Caco-2 (cell line): ENCODE measurements around the gene FAM174B. TPM values are rescaled to one million over a fixed set of nuclear protein-coding genes. Genes with fewer than 3 reads are reported as not detected.

ENCODE experiments used
- BruUV-seq: library from RNA; stranded (reverse); fragments of 400-500 nt; replicated peaks from 2 replicates; lab custom pipeline; 2021; lab: Mats Ljungman, UMichigan
- CTCF ChIA-PET: fragments of 300-600 bp; sonication (Branson Sonifier 250); formaldehyde crosslinking; loops from one replicate; lab custom pipeline; 2022; ENCODE audit warnings: antibody characterized with exemption; lab: Charles Lee
- POLR2A ChIA-PET: fragments of 300-600 bp; sonication (Branson Sonifier 250); formaldehyde crosslinking; loops from one replicate; lab custom pipeline; 2022; ENCODE audit warnings: antibody characterized with exemption; lab: Charles Lee
- DNase-seq, 2 experiments: peaks; one replicate each; pipeline versions ENCODE4 v3.0.0 to v3.0.0-alpha.2; 2020 to 2022
- H3K27me3 ChIP-seq: replicated peaks from 2 replicates; pipeline ENCODE4 v1.6.0; 2011; ENCODE audit warnings: low read length; ENCODE audit not compliant: control insufficient read depth, insufficient read depth
- H3K36me3 ChIP-seq: 2 replicates; pipeline ENCODE4 v1.5.1; 2011; ENCODE audit warnings: low read length; ENCODE audit not compliant: control insufficient read depth, insufficient read depth
- H3K4me1 ChIP-seq: fragments of 250-450 bp; sonication (Bioruptor Pico); 2 replicates; pipeline ENCODE4 v1.5.1; 2020; ENCODE audit warnings: mild to moderate bottlenecking
- H3K4me3 ChIP-seq: 2 replicates; pipeline ENCODE4 v1.5.1; 2011; ENCODE audit warnings: low read depth, mild to moderate bottlenecking, control low read depth, low read length
- H3K9me3 ChIP-seq: fragments of 250-450 bp; sonication (Bioruptor Pico); 2 replicates; pipeline ENCODE4 v1.5.1; 2020; ENCODE audit warnings: mild to moderate bottlenecking, moderate library complexity
- H3K27ac Mint-ChIP-seq: one replicate; pipeline ENCODE4 v1.8.0; 2022; ENCODE audit warnings: mixed read lengths; ENCODE audit not compliant: unreplicated experiment
- H3K27me3 Mint-ChIP-seq: one replicate; pipeline ENCODE4 v1.8.0; 2022; ENCODE audit warnings: mixed read lengths; ENCODE audit not compliant: insufficient read depth, unreplicated experiment
- H3K36me3 Mint-ChIP-seq: one replicate; pipeline ENCODE4 v1.8.0; 2022; ENCODE audit warnings: mild to moderate bottlenecking, mixed read lengths; ENCODE audit not compliant: insufficient read depth, unreplicated experiment
- H3K4me1 Mint-ChIP-seq: one replicate; pipeline ENCODE4 v1.8.0; 2022; ENCODE audit warnings: low read depth, mixed read lengths; ENCODE audit not compliant: unreplicated experiment
- H3K4me3 Mint-ChIP-seq: one replicate; pipeline ENCODE4 v1.8.0; 2022; ENCODE audit warnings: mild to moderate bottlenecking, moderate library complexity, mixed read lengths; ENCODE audit not compliant: unreplicated experiment
- H3K9me3 Mint-ChIP-seq: one replicate; pipeline ENCODE4 v1.8.0; 2022; ENCODE audit warnings: mixed read lengths; ENCODE audit not compliant: unreplicated experiment
- intact Hi-C: fragments of 100-400 bp; cut with micrococcal nuclease; formaldehyde crosslinking; loops from one replicate; pipeline ENCODE4 v1.10.0; 2022; ENCODE audit not compliant: unreplicated experiment
- total RNA-seq: library from RNA; stranded (reverse); gene quantifications from 2 replicates; pipeline ENCODE4 v1.2.3, GENCODE V29; 2022
- TF ChIP-seq, protein P1 (sequence below), 2 experiments: fragments of 200-600 bp in 1 of 2; IDR thresholded peaks; 1 replicate in 1 of 2; 2 replicates in 1 of 2; pipeline versions ENCODE4 v1.5.1 to v1.8.0; 2011 to 2022; ENCODE audit warnings: antibody characterized with exemption in 1 of 2, control low read depth in 1 of 2, inconsistent platforms in 1 of 2, low read depth in 1 of 2, low read length in 1 of 2, mild to moderate bottlenecking in 1 of 2, moderate library complexity in 1 of 2; ENCODE audit not compliant: insufficient read depth in 1 of 2, severe bottlenecking in 1 of 2, unreplicated experiment in 1 of 2

The FAM174B gene
- total RNA-seq, 1 experiment from 2014 or later, result 79.4 TPM

DNA sequence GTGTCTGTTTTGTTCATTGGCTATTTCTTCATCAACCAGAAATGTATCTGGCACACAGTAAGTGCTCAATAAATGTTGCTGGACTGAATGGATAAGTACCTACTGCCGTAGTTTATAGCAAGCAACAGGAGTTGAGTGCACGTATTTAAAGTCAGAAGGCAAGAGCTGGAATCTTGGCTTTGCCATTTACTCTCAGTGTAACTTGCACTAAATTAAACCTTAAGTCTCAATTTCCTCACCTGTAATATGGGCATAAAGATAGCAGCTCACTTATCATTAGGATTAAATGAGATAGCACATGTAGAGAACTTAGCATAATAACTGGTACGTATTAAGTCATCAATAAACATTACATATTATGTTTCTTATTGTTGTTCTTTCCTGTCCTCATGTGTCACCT, 13.0 kb upstream of the FAM174B start:
- Mint-ChIP-seq H3K27ac (peak overlapping the region; percentile 79), H3K27me3 (no peaks in the 10 kb centered on the region), H3K9me3 (no peaks in the 10 kb centered on the region), H3K36me3 (no peaks in the 10 kb centered on the region), H3K4me1 (peaks cover 38% of the 10 kb centered on the region), H3K4me3 (peak overlapping the region; percentile 74)
- Histone ChIP-seq H3K27me3 (no peaks in the 10 kb centered on the region), H3K4me1 (peaks cover 84% of the 10 kb centered on the region), H3K36me3 (no peaks in the 10 kb centered on the region), H3K4me3 (no peak overlapping the region), H3K9me3 (no peaks in the 10 kb centered on the region)
- ChIA-PET CTCF (interaction anchor here (1.2 kb wide), 1 partner anchor 24 kb away, joined by 3 read pairs; no protein-coding TSS in a partner anchor), POLR2A (no interaction called here)
- TF ChIP-seq, protein P1, sequence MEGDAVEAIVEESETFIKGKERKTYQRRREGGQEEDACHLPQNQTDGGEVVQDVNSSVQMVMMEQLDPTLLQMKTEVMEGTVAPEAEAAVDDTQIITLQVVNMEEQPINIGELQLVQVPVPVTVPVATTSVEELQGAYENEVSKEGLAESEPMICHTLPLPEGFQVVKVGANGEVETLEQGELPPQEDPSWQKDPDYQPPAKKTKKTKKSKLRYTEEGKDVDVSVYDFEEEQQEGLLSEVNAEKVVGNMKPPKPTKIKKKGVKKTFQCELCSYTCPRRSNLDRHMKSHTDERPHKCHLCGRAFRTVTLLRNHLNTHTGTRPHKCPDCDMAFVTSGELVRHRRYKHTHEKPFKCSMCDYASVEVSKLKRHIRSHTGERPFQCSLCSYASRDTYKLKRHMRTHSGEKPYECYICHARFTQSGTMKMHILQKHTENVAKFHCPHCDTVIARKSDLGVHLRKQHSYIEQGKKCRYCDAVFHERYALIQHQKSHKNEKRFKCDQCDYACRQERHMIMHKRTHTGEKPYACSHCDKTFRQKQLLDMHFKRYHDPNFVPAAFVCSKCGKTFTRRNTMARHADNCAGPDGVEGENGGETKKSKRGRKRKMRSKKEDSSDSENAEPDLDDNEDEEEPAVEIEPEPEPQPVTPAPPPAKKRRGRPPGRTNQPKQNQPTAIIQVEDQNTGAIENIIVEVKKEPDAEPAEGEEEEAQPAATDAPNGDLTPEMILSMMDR (IDR thresholded peaks at IDR 0.05; ENCODE audit: insufficient read depth in 1 of 2, low read depth in 1 of 2, low read length in 1 of 2, severe bottlenecking in 1 of 2, unreplicated experiment in 1 of 2), result no peak
- intact Hi-C loops, result loop anchor here (1.0 to 5.0 kb wide), 5 partner anchors 11 to 234 kb away; partner anchors contain the start of gene CHD2
- BruUV-seq, result no TSS peak
- DNase-seq, result no peak

GRCh38 chr15:92667970-92668485, 12.5 kb upstream of the FAM174B start:
- H3K27me3 ChIP-seq, result no peaks in the 10 kb centered on the region
- peak overlapping the region; percentile 24 for H3K4me3 ChIP-seq
- peaks cover 84% of the 10 kb centered on the region for H3K4me1 ChIP-seq
- H3K27me3 Mint-ChIP-seq, result no peaks in the 10 kb centered on the region
- H3K4me3 Mint-ChIP-seq, result peak overlapping the region; percentile 74
- no peak for DNase-seq
- TF ChIP-seq, protein P1 (IDR thresholded peaks at IDR 0.05; ENCODE audit: insufficient read depth in 1 of 2, low read depth in 1 of 2, low read length in 1 of 2, severe bottlenecking in 1 of 2, unreplicated experiment in 1 of 2), result no peak
- no peaks in the 10 kb centered on the region for H3K36me3 ChIP-seq
- BruUV-seq, result no TSS peak
- CTCF ChIA-PET, result no interaction called here
- intact Hi-C loops, result loop anchor here (5.0 kb wide), 3 partner anchors 79 to 234 kb away; partner anchors contain the start of gene CHD2
- no peaks in the 10 kb centered on the region for H3K9me3 Mint-ChIP-seq
- peak overlapping the region; percentile 79 for H3K27ac Mint-ChIP-seq
- H3K4me1 Mint-ChIP-seq, result peaks cover 43% of the 10 kb centered on the region
- POLR2A ChIA-PET, result interaction anchor here (1.5 kb wide), 1 partner anchor 12 kb away, joined by 6 read pairs; the partner anchor contains the start of gene FAM174B
- H3K9me3 ChIP-seq, result no peaks in the 10 kb centered on the region
- H3K36me3 Mint-ChIP-seq, result no peaks in the 10 kb centered on the region

GRCh38 chr15:92667287-92667904, 11.8 kb upstream of the FAM174B start:
- CTCF ChIA-PET, result interaction anchor here (0.6 to 1.2 kb wide), 3 partner anchors 13 to 47 kb away, joined by 4 to 9 read pairs (median 9); no protein-coding TSS in a partner anchor
- Histone ChIP-seq H3K4me1 (peaks cover 84% of the 10 kb centered on the region), H3K36me3 (no peaks in the 10 kb centered on the region), H3K9me3 (no peaks in the 10 kb centered on the region), H3K27me3 (no peaks in the 10 kb centered on the region), H3K4me3 (peak overlapping the region; percentile 24)
- Mint-ChIP-seq H3K4me1 (peaks cover 44% of the 10 kb centered on the region), H3K36me3 (no peaks in the 10 kb centered on the region), H3K4me3 (peak overlapping the region; percentile 74), H3K9me3 (no peaks in the 10 kb centered on the region), H3K27me3 (no peaks in the 10 kb centered on the region), H3K27ac (peak overlapping the region; percentile 79)
- POLR2A ChIA-PET, result interaction anchor here (1.5 kb wide), 1 partner anchor 11 kb away, joined by 6 read pairs; the partner anchor contains the start of gene FAM174B
- no TSS peak for BruUV-seq
- TF ChIP-seq, protein P1 (IDR thresholded peaks at IDR 0.05; ENCODE audit: insufficient read depth in 1 of 2, low read depth in 1 of 2, low read length in 1 of 2, severe bottlenecking in 1 of 2, unreplicated experiment in 1 of 2), result no peak
- DNase-seq, result peak; percentile 69 to 74
- intact Hi-C loops, result loop anchor here (5.0 kb wide), 3 partner anchors 80 to 235 kb away; partner anchors contain the start of gene CHD2
